GM12892 (cell line): ENCODE data around the gene MED12.

Experiments
- POLR2A ChIP-seq: IDR thresholded peaks from 2 replicates; pipeline ENCODE4 v1.6.1; 2011; ENCODE audit warnings: low read depth, low read length, control low read depth
- POLR2AphosphoS5 ChIP-seq: IDR thresholded peaks from 2 replicates; pipeline ENCODE4 v1.6.1; 2011; ENCODE audit warnings: low read depth, low read length, control low read depth
- TAF1 ChIP-seq: IDR thresholded peaks from 2 replicates; pipeline ENCODE4 v1.6.1; 2011; ENCODE audit warnings: low read depth, mild to moderate bottlenecking, control low read depth, low read length, borderline replicate concordance

DNA sequence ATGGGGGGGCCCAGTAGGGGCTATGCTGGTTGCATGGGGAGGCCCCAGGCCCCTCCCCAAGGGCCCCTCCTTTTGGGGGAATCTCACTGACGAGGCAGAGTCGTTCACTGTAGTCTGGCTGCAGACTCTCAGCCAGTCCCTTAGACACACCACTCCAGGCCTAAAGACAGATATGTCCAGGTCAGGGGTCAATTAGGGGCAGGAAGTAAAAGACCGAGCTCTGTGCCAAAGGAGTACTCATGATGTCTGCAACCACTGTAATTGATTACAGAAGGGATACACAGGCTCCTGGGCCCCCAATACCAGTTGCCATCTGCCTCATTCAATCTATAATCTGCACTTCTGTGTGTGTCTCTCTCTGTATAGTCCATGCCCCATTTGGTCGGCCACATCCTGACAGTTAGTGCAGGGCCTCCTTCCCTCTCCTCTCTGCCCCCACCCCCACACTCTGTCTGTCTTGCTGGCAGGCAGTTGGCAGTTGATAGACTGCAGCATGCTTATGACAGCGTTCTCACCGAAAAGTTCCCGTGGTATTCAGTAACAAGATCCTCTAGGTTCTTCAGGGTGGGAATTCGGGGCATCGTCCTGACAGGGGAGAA is 10.5 kb upstream of the MED12 start:
- TF ChIP-seq TAF1 (no peak), POLR2A (no peak), POLR2AphosphoS5 (no peak)
